ENCODE results near the gene LRRC58. TPM values are rescaled to one million over a fixed set of nuclear protein-coding genes. Genes with fewer than 3 reads are reported as not detected.

Gene LRRC58
- total RNA-seq, 4 donors from 2014 or later, result 11.6 to 27.8 (median 24.5) TPM

DNA sequence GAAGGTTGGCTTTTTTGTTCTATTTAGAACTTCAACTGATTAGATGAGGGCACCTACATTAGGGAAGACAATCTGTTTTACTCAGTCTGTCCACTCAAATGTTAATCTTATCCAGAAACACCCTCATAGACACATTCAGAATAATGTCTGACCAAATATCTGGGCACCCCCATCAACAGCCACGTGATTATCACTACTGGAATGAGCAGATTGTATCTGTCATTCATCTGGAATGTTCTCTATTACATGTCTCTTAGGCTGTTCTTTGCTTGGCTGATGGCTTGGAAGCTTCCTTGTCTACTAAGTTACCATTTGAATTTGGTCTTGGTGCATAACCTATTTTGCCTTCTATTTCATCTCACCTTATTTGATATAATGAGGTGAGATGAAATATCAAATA is 15.7 kb upstream of the LRRC58 start:
- DNase-seq, result no peak
- Histone ChIP-seq H3K4me1 (no peaks in the 10 kb centered on the region), H3K9me3 (no peaks in the 10 kb centered on the region), H3K36me3 (no peaks in the 10 kb centered on the region), H3K27ac (no peak overlapping the region), H3K27me3 (no peaks in the 10 kb centered on the region), H3K4me3 (no peak overlapping the region)
- TF ChIP-seq, protein P1, sequence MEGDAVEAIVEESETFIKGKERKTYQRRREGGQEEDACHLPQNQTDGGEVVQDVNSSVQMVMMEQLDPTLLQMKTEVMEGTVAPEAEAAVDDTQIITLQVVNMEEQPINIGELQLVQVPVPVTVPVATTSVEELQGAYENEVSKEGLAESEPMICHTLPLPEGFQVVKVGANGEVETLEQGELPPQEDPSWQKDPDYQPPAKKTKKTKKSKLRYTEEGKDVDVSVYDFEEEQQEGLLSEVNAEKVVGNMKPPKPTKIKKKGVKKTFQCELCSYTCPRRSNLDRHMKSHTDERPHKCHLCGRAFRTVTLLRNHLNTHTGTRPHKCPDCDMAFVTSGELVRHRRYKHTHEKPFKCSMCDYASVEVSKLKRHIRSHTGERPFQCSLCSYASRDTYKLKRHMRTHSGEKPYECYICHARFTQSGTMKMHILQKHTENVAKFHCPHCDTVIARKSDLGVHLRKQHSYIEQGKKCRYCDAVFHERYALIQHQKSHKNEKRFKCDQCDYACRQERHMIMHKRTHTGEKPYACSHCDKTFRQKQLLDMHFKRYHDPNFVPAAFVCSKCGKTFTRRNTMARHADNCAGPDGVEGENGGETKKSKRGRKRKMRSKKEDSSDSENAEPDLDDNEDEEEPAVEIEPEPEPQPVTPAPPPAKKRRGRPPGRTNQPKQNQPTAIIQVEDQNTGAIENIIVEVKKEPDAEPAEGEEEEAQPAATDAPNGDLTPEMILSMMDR (IDR thresholded peaks at IDR 0.05), result no peak
- no peak for TF ChIP-seq POLR2A (IDR thresholded peaks at IDR 0.05)
- intact Hi-C loops (cut with DNase I), result no loop called here
- WGBS, 2 donors, result 16 to 21% methylated on average over 1 of the region's 1 CpG

DNA sequence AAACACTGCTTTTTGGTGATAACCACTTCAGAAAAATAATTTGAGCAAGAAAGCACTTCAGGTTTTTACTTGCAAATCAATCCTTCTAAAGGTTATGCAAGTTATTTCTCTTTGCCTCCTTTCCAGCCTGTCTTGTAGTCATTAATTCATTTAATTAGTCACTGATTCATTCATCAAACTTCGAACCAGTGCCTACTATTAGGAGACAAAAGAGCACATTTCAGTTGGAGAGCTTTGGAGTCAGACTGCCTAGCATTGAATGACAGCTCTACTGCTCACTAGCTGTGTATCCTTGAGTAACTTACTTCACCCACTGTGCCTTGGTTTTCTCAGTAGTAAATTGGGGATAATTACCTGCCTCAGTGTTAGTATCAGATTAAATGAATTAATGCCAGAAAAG is 14.9 kb upstream of the LRRC58 start:
- Histone ChIP-seq H3K4me1 (no peaks in the 10 kb centered on the region), H3K4me3 (no peak overlapping the region), H3K27me3 (no peaks in the 10 kb centered on the region), H3K9me3 (no peaks in the 10 kb centered on the region), H3K27ac (no peak overlapping the region), H3K36me3 (no peaks in the 10 kb centered on the region)
- WGBS, 2 donors, result 50 to 53% methylated on average over 1 of the region's 1 CpG
- intact Hi-C loops (cut with DNase I), result no loop called here
- TF ChIP-seq, protein P1 (IDR thresholded peaks at IDR 0.05), result no peak
- TF ChIP-seq POLR2A (IDR thresholded peaks at IDR 0.05), result no peak
- no peak for DNase-seq

DNA sequence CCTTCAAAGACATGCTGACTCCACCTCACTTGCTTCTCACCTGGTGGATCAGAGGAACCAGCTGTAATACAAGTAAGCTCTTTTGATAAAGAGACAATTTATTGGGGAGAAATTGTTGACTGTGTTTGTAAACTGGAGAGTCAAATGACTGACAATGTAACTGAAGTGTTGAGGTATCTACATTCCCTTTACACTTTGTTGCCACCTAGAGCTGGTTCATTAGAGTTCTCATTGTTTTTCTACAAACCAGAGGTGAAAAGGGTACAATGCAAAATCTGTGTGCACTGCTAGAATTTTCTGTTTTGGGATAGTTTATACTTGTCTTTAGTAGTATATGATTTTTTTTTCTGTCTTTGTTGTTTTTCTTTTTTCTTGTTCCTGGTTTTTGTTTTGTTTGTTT is 8.7 kb upstream of the LRRC58 start:
- no peaks in the 10 kb centered on the region for H3K4me1 ChIP-seq
- H3K4me3 ChIP-seq, result no peak overlapping the region
- intact Hi-C loops (cut with DNase I), result no loop called here
- H3K9me3 ChIP-seq, result no peaks in the 10 kb centered on the region
- no peak for DNase-seq
- no peak overlapping the region for H3K27ac ChIP-seq
- H3K36me3 ChIP-seq, result no peaks in the 10 kb centered on the region
- no peaks in the 10 kb centered on the region for H3K27me3 ChIP-seq
- no peak for TF ChIP-seq POLR2A (IDR thresholded peaks at IDR 0.05)
- TF ChIP-seq, protein P1 (IDR thresholded peaks at IDR 0.05), result no peak

DNA sequence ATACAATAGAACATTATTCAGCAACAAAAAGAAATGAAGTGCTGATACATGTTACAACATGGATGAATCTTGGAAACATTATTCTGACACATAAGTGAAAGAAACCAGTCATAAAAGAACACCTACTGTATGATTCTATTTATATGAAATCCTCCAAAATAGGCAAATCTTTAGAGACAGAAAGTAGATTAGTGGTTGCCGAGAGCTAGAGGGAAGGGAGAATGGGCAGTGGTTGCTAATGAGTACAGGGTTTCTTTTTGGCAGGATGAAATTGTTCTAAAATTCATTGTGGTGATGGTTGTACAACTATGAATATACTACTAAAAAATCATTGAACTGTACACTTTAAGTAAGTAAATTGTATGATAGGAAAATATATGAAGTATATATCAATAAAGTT is 6.3 kb upstream of the LRRC58 start:
- Histone ChIP-seq H3K27ac (no peak overlapping the region), H3K4me1 (peaks cover 0 to 7% (median 0%) of the 10 kb centered on the region in 3 donors), H3K27me3 (no peaks in the 10 kb centered on the region), H3K36me3 (no peaks in the 10 kb centered on the region), H3K4me3 (no peak overlapping the region), H3K9me3 (no peaks in the 10 kb centered on the region)
- WGBS, 2 donors, result 70 to 72% methylated on average over 1 of the region's 1 CpG
- intact Hi-C loops (cut with DNase I), result no loop called here
- TF ChIP-seq POLR2A (IDR thresholded peaks at IDR 0.05), result no peak
- TF ChIP-seq, protein P1 (IDR thresholded peaks at IDR 0.05), result no peak
- no peak for DNase-seq

DNA sequence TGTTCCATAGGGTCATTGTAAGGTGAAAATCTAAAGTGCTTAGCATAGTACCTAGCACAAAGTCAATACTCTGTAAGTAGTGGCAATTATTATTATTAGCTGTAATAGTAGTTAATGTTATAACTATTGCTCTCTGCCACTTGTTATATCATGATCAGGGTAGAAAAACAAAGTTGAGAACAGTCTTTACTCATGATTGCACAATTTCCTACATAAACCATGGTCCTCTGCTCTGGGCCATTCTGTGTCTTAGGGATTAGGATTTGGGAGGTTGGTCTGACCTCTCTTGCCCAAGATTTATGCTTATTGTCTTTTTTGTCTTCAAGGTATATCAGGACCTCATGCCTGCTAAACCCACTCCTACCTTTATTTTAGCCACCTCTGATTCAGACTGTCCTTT is 4.3 kb upstream of the LRRC58 start:
- no peak overlapping the region for H3K27ac ChIP-seq

More for the DNA sequence above, 4.3 kb upstream of the LRRC58 start:
- Histone ChIP-seq H3K4me1 (peaks cover 0 to 19% (median 0%) of the 10 kb centered on the region in 3 donors), H3K4me3 (no peak overlapping the region), H3K36me3 (no peaks in the 10 kb centered on the region), H3K9me3 (no peaks in the 10 kb centered on the region), H3K27me3 (no peaks in the 10 kb centered on the region)
- DNase-seq, result no peak
- TF ChIP-seq, protein P1 (IDR thresholded peaks at IDR 0.05), result no peak
- TF ChIP-seq POLR2A (IDR thresholded peaks at IDR 0.05), result no peak
- intact Hi-C loops (cut with DNase I), result no loop called here
